K562 (cell line): Measurements from ENCODE around the gene KLHL35. TPM values are rescaled to one million over a fixed set of nuclear protein-coding genes. Genes with fewer than 3 reads are reported as not detected.

ENCODE experiments used
- ARHGAP35 ChIP-seq: fragments of 450-650 bp; IDR thresholded peaks from 2 replicates; pipeline ENCODE4 v1.6.1; 2018; ENCODE audit not compliant: partially characterized antibody
- DNMT1 ChIP-seq: fragments of 450-650 bp; IDR thresholded peaks from 2 replicates; pipeline ENCODE4 v1.6.1; 2016; ENCODE audit warnings: antibody characterized with exemption, mild to moderate bottlenecking
- ELF4 ChIP-seq: fragments of 450-650 bp; formaldehyde crosslinking; IDR thresholded peaks from 2 replicates; pipeline ENCODE4 v1.4.0; 2022; ENCODE audit warnings: missing genetic modification characterization
- EP300 ChIP-seq: IDR thresholded peaks from 2 replicates; pipeline ENCODE4 v1.6.1; 2012; ENCODE audit warnings: low read length, improper control_type of control experiment
- FOXJ3 ChIP-seq: sonication (generic); formaldehyde crosslinking; IDR thresholded peaks from 2 replicates; pipeline ENCODE4 v1.4.0; 2020; ENCODE audit warnings: mild to moderate bottlenecking, missing genetic modification reagents
- KAT7 ChIP-seq: sonication (generic); formaldehyde crosslinking; IDR thresholded peaks from 2 replicates; pipeline ENCODE4 v1.8.0; 2022; ENCODE audit warnings: missing genetic modification reagents, mild to moderate bottlenecking, borderline replicate concordance
- KDM5B ChIP-seq: fragments of 200-600 bp; sonication (generic); IDR thresholded peaks from 2 replicates; pipeline ENCODE4 v1.6.1; 2012; ENCODE audit warnings: low read depth, mild to moderate bottlenecking, moderate library complexity, low read length, control low read depth, inconsistent platforms; ENCODE audit not compliant: insufficient replicate concordance
- KLF1 ChIP-seq: fragments of 450-650 bp; IDR thresholded peaks from 2 replicates; pipeline ENCODE4 v1.6.1; 2016; ENCODE audit warnings: missing genetic modification characterization, missing compliant biosample characterization
- MEF2D ChIP-seq: conservative IDR thresholded peaks from 2 replicates; pipeline ENCODE4 v1.6.1; 2016; ENCODE audit warnings: low read depth, missing genetic modification characterization, missing compliant biosample characterization
- OTX1 ChIP-seq: fragments of 450-650 bp; formaldehyde crosslinking; IDR thresholded peaks from 2 replicates; pipeline ENCODE4 v1.4.0; 2022; ENCODE audit warnings: mild to moderate bottlenecking
- RBBP5 ChIP-seq: fragments of 200-600 bp; sonication (generic); IDR thresholded peaks from 2 replicates; pipeline ENCODE4 v1.6.1; 2012; ENCODE audit warnings: borderline replicate concordance, mild to moderate bottlenecking, low read length, control low read depth, inconsistent platforms; ENCODE audit not compliant: insufficient read depth, poor library complexity, severe bottlenecking
- RBM39 ChIP-seq: fragments of 200-400 bp; formaldehyde crosslinking; optimal IDR thresholded peaks from 2 replicates; pipeline ENCODE3; 2018; ENCODE audit warnings: low read depth, low read length
- STAT5B ChIP-seq: fragments of 250-450 bp; sonication (Bioruptor Pico); IDR thresholded peaks from 2 replicates; pipeline ENCODE4 v1.8.0; 2021; ENCODE audit warnings: mild to moderate bottlenecking, inconsistent platforms
- SUPT5H ChIP-seq: fragments of 450-650 bp; IDR thresholded peaks from 2 replicates; pipeline ENCODE4 v1.6.1; 2016
- TAL1 ChIP-seq: fragments of 450-650 bp; IDR thresholded peaks from 2 replicates; pipeline ENCODE4 v1.6.1; 2016; ENCODE audit warnings: mild to moderate bottlenecking
- TCFL5 ChIP-seq: fragments of 250-450 bp; sonication (Bioruptor Pico); conservative IDR thresholded peaks from 2 replicates; pipeline ENCODE4 v1.6.1; 2021; ENCODE audit warnings: mild to moderate bottlenecking, moderate library complexity, matching md5 sums
- TGIF2 ChIP-seq: sonication (generic); formaldehyde crosslinking; IDR thresholded peaks from 2 replicates; pipeline ENCODE4 v1.8.1; 2022; ENCODE audit warnings: mild to moderate bottlenecking, missing genetic modification reagents, moderate library complexity
- XRCC3 ChIP-seq: fragments of 450-650 bp; IDR thresholded peaks from 2 replicates; pipeline ENCODE4 v1.6.1; 2017; ENCODE audit warnings: mild to moderate bottlenecking, moderate library complexity
- ZC3H4 ChIP-seq: sonication (generic); formaldehyde crosslinking; IDR thresholded peaks from 2 replicates; pipeline ENCODE4 v1.9.0; 2021; ENCODE audit warnings: missing genetic modification reagents, borderline replicate concordance
- ZFX ChIP-seq: sonication (generic); formaldehyde crosslinking; IDR thresholded peaks from 2 replicates; pipeline ENCODE4 v1.8.0; 2022; ENCODE audit warnings: mild to moderate bottlenecking, missing genetic modification reagents, moderate library complexity
- ZNF561 ChIP-seq: fragments of 450-650 bp; formaldehyde crosslinking; conservative IDR thresholded peaks from 2 replicates; pipeline ENCODE4 v1.4.0; 2020; ENCODE audit warnings: mild to moderate bottlenecking, moderate library complexity
- ZNF785 ChIP-seq: fragments of 250-450 bp; sonication (Bioruptor Pico); IDR thresholded peaks from 2 replicates; pipeline ENCODE4 v1.4.0; 2020; ENCODE audit warnings: mild to moderate bottlenecking
- ZNF79 ChIP-seq: fragments of 250-450 bp; sonication (Bioruptor Pico); IDR thresholded peaks from 2 replicates; pipeline ENCODE4 v1.4.0; 2020; ENCODE audit warnings: low read depth, mild to moderate bottlenecking, moderate library complexity
- polyA plus RNA-seq, 8 experiments: library from polyadenylated mRNA; depleted of rRNA in 4 of 8; stranded (reverse) in 5 of 8; unstranded in 3 of 8; fragments of >200 nt; fragmentation: Nextera tagmentation in 2 of 8; fragmentation: Illumina TruSeq in 1 of 8; extraction: Ambion mirVana in 2 of 8; extraction: Trizol in 1 of 8; gene quantifications; 2 replicates each; pipeline versions ENCODE4 v1.2.1 to v1.2.3, GENCODE V29; 2011 to 2014; ENCODE audit warnings: inconsistent platforms in 1 of 8, missing spikeins in 1 of 8
- total RNA-seq, 7 experiments: library from RNA; depleted of rRNA in 6 of 7; stranded (reverse); fragments of >200 nt in 6 of 7; fragmentation: Illumina TruSeq in 2 of 7; extraction: Trizol in 2 of 7; gene quantifications; 2 replicates each; pipeline versions ENCODE4 v1.2.1 to v1.2.3, GENCODE V29; 2011 to 2021; ENCODE audit warnings: low replicate concordance in 1 of 7
- TF ChIP-seq, protein P1 (sequence below): fragments of 250-450 bp; sonication (Bioruptor Pico); IDR thresholded peaks from 2 replicates; pipeline ENCODE4 v1.8.0; 2021; ENCODE audit warnings: moderate library complexity, mild to moderate bottlenecking, inconsistent platforms
- TF ChIP-seq, protein P2 (sequence below): sonication (generic); formaldehyde crosslinking; IDR thresholded peaks from 2 replicates; pipeline ENCODE4 v1.8.1; 2023; ENCODE audit warnings: mild to moderate bottlenecking, missing genetic modification reagents
- TF ChIP-seq, protein P3 (sequence below): sonication (generic); formaldehyde crosslinking; IDR thresholded peaks from 2 replicates; pipeline ENCODE4 v1.8.0; 2022; ENCODE audit warnings: mild to moderate bottlenecking, missing genetic modification reagents
- TF ChIP-seq, protein P4 (sequence below): sonication (generic); formaldehyde crosslinking; IDR thresholded peaks from 2 replicates; pipeline ENCODE4 v1.8.0; 2022; ENCODE audit warnings: mild to moderate bottlenecking, low read depth, missing genetic modification reagents

KLHL35 gene
- total and polyA plus RNA-seq, 9 of the 15 experiments (the other 6 are each of a cell fraction or from before 2014, with no cell fraction given), result not detected

DNA sequence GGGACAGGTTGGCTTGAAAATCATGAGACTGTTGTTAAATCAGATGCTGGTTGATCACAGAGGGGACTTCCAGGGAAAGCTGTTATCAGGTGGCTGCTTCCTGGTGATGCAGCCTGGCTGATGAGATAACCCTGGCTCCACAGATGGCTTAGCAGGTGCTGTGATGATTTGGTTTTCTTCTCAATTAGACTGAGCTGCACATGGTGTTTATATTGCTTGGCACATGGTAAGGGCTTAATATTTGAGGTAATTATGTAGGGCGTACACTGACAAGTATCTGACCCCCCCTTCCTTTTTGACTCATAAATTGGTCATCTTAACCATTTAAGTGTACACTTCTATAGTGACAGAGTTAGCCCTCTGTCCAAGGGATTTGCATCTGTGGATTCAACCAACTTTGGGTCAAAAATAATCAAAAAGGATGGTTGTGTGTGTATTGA, 26.6 kb downstream of the KLHL35 start (continued):
- TF ChIP-seq XRCC3 (no peak), ZC3H4 (CRISPR knock-in tag) (no peak), ZNF79 (no peak), TAL1 (peak; percentile 96), RBBP5 (no peak), OTX1 (CRISPR knock-in tag) (no peak), ARHGAP35 (no peak), DNMT1 (no peak), EP300 (peak; percentile 91), KLF1 (tag) (no peak), ELF4 (CRISPR knock-in tag) (0 out of 2 replicates have a peak, but pooled peaks have one; percentile 66), STAT5B (no peak), ZNF561 (no peak), TCFL5 (no peak), KDM5B (no peak), ZNF785 (no peak), FOXJ3 (CRISPR knock-in tag) (no peak), ZFX (no peak), TGIF2 (CRISPR knock-in tag) (no peak), SUPT5H (0 out of 2 replicates have a peak, but pooled peaks have one; percentile 1), RBM39 (no peak), MEF2D (tag) (0 out of 2 replicates have a peak, but pooled peaks have one; percentile 29), KAT7 (CRISPR knock-in tag) (no peak)
- TF ChIP-seq, protein P1, sequence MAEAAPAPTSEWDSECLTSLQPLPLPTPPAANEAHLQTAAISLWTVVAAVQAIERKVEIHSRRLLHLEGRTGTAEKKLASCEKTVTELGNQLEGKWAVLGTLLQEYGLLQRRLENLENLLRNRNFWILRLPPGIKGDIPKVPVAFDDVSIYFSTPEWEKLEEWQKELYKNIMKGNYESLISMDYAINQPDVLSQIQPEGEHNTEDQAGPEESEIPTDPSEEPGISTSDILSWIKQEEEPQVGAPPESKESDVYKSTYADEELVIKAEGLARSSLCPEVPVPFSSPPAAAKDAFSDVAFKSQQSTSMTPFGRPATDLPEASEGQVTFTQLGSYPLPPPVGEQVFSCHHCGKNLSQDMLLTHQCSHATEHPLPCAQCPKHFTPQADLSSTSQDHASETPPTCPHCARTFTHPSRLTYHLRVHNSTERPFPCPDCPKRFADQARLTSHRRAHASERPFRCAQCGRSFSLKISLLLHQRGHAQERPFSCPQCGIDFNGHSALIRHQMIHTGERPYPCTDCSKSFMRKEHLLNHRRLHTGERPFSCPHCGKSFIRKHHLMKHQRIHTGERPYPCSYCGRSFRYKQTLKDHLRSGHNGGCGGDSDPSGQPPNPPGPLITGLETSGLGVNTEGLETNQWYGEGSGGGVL (CRISPR knock-in tag), result no peak
- TF ChIP-seq, protein P2, sequence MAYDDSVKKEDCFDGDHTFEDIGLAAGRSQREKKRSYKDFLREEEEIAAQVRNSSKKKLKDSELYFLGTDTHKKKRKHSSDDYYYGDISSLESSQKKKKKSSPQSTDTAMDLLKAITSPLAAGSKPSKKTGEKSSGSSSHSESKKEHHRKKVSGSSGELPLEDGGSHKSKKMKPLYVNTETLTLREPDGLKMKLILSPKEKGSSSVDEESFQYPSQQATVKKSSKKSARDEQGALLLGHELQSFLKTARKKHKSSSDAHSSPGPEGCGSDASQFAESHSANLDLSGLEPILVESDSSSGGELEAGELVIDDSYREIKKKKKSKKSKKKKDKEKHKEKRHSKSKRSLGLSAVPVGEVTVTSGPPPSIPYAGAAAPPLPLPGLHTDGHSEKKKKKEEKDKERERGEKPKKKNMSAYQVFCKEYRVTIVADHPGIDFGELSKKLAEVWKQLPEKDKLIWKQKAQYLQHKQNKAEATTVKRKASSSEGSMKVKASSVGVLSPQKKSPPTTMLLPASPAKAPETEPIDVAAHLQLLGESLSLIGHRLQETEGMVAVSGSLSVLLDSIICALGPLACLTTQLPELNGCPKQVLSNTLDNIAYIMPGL (CRISPR knock-in tag), result no peak
- TF ChIP-seq, protein P3, sequence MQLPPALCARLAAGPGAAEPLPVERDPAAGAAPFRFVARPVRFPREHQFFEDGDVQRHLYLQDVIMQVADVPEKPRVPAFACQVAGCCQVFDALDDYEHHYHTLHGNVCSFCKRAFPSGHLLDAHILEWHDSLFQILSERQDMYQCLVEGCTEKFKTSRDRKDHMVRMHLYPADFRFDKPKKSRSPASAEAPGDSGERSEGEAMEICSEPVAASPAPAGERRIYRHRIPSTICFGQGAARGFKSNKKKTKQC, result no peak
- TF ChIP-seq, protein P4, sequence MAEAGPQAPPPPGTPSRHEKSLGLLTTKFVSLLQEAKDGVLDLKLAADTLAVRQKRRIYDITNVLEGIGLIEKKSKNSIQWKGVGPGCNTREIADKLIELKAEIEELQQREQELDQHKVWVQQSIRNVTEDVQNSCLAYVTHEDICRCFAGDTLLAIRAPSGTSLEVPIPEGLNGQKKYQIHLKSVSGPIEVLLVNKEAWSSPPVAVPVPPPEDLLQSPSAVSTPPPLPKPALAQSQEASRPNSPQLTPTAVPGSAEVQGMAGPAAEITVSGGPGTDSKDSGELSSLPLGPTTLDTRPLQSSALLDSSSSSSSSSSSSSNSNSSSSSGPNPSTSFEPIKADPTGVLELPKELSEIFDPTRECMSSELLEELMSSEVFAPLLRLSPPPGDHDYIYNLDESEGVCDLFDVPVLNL, result no peak
